Stimulated activated memory B cell treated with anti-CD40 and anti-IgM and Interleukin-4, amounts not matched to agents 10 μg/mL and 1 μg/mL and 100 μg/mL, for 72 hours (primary cell): ENCODE measurements around the gene LRRC3.
"Not testable (repeated sequence)": the region's sequence is repeated elsewhere in the genome, so short reads cannot be mapped to it uniquely, and the experiment has no call there.

ENCODE experiments used
- ATAC-seq: fragments of 150-1000 bp; cut with Tn5 transposase; 2 replicates; pipeline ENCODE4 v1.10.0; 2021
- H3K27ac Mint-ChIP-seq: one replicate; pipeline ENCODE4 v1.8.0; 2022; ENCODE audit warnings: mild to moderate bottlenecking, mixed read lengths
- H3K27me3 Mint-ChIP-seq: one replicate; pipeline ENCODE4 v1.8.0; 2022; ENCODE audit warnings: mixed read lengths
- H3K36me3 Mint-ChIP-seq: one replicate; pipeline ENCODE4 v1.8.0; 2022; ENCODE audit warnings: mixed read lengths
- H3K4me1 Mint-ChIP-seq: one replicate; pipeline ENCODE4 v1.8.0; 2022; ENCODE audit warnings: mixed read lengths
- H3K4me3 Mint-ChIP-seq: one replicate; pipeline ENCODE4 v1.8.0; 2022; ENCODE audit warnings: mild to moderate bottlenecking, moderate library complexity, mixed read lengths
- H3K9me3 Mint-ChIP-seq: one replicate; pipeline ENCODE4 v1.8.0; 2022; ENCODE audit warnings: mixed read lengths

Gene LRRC3

DNA sequence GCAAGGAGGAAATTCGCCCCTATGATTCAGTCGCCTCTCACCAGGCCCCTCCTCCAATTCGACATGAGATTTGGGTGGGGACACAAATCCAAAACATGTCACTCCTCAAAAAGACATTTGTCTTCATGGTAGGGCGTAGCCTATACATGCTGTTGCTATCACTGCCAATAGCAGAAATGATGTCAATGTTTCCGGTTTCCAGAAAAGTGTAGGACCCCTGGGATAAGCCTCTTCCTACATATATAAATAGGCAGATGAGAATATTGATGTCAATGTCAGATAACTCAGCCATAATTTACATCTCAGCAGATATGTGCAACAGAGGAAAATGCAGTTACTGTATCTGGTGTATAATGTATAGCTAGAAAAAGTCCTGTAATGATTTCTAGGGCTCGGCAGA, 16.7 kb downstream of the LRRC3 start:
- Mint-ChIP-seq H3K4me1 (no peaks in the 10 kb centered on the region), H3K9me3 (no peaks in the 10 kb centered on the region), H3K36me3 (no peaks in the 10 kb centered on the region), H3K27me3 (peaks cover 8% of the 10 kb centered on the region), H3K4me3 (no peak overlapping the region), H3K27ac (no peak overlapping the region)
- ATAC-seq, result no peak

DNA sequence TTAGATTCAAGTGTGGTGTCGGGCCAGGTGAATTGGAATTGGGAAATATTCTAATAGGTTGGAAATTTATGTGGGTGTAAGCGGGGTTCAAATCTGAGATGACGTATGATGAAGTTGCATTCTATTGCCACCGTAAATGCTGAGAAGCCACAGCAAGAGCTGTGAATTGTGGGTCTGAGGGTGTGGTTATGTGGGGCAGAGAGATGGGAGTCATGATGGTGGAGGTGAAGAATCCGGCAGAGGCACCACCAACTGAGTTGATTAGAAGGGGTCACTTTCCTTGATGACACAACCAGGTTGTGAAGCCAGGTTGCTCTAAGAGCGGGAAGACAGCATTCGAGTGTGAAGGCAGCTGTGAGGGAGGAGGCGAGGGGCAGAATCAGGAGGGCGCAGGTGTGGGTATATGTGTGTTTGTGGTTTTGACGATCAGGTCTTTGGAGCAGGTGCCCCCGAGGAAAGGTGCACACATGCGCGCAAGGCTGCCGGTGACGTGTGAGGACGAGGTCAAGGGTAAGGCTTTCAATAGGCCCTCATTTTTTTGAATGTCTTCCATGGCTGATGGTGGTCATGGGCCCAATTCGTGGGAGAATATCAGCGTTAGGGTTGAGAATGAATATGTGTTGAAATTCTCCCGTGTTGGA, 18.7 kb downstream of the LRRC3 start:
- Mint-ChIP-seq H3K27ac (no peak overlapping the region), H3K9me3 (no peaks in the 10 kb centered on the region), H3K36me3 (no peaks in the 10 kb centered on the region), H3K4me3 (no peak overlapping the region), H3K4me1 (no peaks in the 10 kb centered on the region), H3K27me3 (peaks cover 22% of the 10 kb centered on the region)
- ATAC-seq, result no peak

DNA sequence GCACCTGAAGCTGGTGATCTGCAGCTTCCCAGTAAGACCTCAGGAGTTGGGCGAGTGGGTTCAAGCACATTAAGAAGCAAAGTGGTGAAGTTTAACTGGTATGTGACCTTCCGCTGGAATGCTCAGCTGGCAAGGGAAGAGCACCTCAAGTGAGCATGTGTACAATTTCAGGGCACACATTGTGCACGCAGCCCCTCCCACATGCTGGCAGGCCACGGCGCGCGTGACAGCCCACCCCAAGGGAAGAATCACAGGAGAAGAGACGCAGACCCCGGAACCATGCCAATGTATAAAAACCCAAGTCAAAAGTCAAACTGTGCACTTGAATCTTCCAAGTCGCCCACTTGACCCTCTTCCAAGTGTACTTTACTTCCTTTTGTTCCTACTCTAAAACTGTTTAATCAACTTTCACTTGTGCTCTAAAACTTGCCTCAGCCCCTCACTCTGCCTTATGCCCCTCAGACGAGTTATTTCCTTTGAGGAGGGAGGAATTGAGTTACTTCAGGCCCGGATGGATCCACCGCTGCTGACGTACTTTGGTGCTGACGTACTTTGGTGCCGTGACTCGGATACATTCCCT, 20.0 kb downstream of the LRRC3 start:
- Mint-ChIP-seq H3K4me3 (no peak overlapping the region), H3K9me3 (no peaks in the 10 kb centered on the region), H3K27ac (no peak overlapping the region), H3K36me3 (no peaks in the 10 kb centered on the region), H3K27me3 (peaks cover 15% of the 10 kb centered on the region), H3K4me1 (no peaks in the 10 kb centered on the region)
- ATAC-seq, result no peak

DNA sequence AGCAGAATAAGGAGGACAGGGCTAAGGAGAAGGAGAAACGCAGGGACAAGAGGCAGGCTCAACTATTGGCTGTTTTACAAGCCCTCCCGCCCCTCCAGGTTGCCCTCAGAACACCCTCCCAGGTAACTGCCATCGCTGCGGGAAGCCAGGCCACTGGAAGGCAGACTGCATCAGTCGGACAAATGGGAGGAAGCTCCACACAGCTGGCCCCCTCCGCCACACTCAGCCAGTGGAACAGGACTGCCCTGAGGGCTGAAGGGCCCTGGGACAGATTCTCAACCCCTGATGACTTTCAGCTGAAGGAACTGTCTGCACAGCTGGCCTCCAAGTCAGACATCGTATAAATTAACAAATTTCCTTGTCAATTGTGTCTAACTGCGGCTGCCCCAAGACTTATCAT, 21.8 kb downstream of the LRRC3 start:
- Mint-ChIP-seq H3K27me3 (peaks cover 21% of the 10 kb centered on the region), H3K9me3 (no peaks in the 10 kb centered on the region), H3K4me3 (no peak overlapping the region), H3K27ac (no peak overlapping the region), H3K4me1 (no peaks in the 10 kb centered on the region), H3K36me3 (no peaks in the 10 kb centered on the region)
- no peak for ATAC-seq

DNA sequence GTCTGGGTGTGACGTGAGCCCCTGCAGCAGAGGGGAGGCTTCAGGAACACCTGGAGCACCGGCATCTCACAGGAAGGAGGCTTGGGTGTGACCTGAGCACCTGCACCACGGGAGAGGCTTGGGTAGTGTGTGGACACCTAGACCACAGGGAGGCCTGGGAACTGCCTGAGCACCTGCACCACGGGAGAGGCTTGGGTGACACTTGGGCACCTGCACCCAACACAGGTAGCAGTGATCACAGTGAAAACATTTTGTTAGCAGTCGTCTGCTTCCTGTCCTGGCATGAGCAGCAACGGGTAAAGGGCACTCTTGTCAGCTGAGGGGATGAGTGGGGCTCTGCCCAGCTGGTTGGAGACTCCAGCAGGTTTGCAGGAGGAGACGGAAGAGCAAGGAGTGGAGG, 22.4 kb downstream of the LRRC3 start:
- Mint-ChIP-seq H3K9me3 (no peaks in the 10 kb centered on the region), H3K27ac (no peak overlapping the region), H3K27me3 (peaks cover 27% of the 10 kb centered on the region), H3K4me1 (no peaks in the 10 kb centered on the region), H3K4me3 (no peak overlapping the region), H3K36me3 (no peaks in the 10 kb centered on the region)
- ATAC-seq, result no peak

DNA sequence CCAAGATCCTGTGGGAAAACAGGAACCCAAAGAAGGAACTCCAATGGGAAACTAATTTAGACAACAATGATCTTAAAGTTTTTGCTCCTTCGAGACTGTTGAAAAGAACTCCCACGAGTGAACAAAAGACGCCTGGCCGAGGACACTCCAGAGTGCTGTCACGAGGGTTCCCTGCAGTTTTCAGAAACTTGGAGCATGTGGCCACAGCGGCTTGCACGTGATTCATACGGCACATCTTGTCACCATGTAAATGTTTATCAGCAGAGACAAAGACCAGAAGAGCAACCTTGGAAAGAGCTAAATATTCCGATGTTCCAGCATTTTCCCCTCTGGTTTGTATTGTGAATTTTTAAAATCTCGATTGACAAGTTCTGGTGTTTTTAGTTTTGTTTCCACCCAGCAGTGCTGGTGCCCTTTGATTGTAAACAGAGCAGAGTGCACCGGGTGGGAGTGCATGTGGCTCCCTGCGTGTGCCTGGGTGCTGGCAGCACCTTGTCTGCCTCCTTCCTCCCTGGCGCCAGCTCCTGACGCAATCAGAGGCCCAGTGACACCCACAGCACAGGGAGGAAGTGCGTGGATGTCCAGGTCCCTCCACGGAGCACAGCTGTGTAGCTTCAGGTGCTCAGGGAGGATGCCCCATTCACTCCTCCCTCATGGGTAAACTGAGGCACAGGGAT, 23.0 kb downstream of the LRRC3 start:
- Mint-ChIP-seq H3K27me3 (peaks cover 27% of the 10 kb centered on the region), H3K4me1 (no peaks in the 10 kb centered on the region), H3K4me3 (no peak overlapping the region), H3K27ac (no peak overlapping the region), H3K36me3 (no peaks in the 10 kb centered on the region), H3K9me3 (no peaks in the 10 kb centered on the region)
- no peak for ATAC-seq

DNA sequence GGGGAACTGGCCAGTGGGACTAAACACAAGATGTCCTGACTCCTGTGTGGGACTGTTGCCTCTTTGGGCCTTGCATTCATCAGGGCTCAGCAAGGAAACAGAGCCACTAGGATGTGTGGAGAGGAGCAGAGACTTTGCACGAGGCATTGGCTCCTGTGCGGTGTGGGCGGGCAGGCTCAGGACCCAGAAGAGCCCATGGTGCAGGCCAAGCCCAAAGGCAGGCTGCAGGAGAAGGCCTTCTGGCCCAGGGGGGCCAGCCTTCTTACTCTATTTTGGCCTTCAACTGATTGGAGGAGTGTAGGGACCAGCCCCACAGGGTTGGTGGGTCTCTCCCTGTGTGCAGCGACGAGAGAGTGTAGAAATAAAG, 23.5 kb downstream of the LRRC3 start:
- Mint-ChIP-seq H3K36me3 (no peaks in the 10 kb centered on the region), H3K27me3 (peaks cover 27% of the 10 kb centered on the region), H3K27ac (no peak overlapping the region), H3K9me3 (no peaks in the 10 kb centered on the region), H3K4me1 (no peaks in the 10 kb centered on the region), H3K4me3 (no peak overlapping the region)
- no peak for ATAC-seq

DNA sequence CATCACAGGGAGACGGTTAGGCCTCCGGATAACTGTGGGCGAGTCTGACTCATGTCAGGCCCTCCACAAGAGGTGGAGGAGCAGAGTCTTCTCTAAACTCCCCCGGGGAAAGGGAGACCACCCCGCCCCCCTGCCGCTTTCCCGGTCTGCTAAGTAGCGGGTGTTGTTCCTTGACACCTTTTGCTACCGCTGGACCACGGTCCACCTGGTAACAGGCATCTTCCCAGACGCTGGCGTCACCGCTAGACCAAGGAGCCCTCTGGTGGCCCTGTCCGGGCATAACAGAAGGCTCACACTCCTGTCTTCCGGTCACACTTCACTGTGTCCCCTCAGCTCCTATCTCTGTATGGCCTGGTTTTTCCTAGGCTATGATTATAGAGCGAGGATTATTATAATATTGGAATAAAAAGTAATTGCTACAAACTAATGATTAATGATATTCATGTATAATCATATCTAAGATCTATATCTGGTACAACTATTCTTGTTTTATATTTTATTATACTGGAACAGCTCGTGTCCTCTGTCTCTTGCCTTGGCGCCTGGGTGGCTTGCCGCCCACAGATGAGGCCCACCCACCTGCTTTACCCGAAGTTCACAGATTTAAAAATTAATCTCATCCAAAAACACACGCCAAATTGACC, 24.4 kb downstream of the LRRC3 start:
- H3K27ac Mint-ChIP-seq, H3K9me3 Mint-ChIP-seq, H3K4me3 Mint-ChIP-seq, ATAC-seq, H3K4me1 Mint-ChIP-seq, H3K36me3 Mint-ChIP-seq: not testable (repeated sequence)
- H3K27me3 Mint-ChIP-seq, result peaks cover 35% of the 10 kb centered on the region

DNA sequence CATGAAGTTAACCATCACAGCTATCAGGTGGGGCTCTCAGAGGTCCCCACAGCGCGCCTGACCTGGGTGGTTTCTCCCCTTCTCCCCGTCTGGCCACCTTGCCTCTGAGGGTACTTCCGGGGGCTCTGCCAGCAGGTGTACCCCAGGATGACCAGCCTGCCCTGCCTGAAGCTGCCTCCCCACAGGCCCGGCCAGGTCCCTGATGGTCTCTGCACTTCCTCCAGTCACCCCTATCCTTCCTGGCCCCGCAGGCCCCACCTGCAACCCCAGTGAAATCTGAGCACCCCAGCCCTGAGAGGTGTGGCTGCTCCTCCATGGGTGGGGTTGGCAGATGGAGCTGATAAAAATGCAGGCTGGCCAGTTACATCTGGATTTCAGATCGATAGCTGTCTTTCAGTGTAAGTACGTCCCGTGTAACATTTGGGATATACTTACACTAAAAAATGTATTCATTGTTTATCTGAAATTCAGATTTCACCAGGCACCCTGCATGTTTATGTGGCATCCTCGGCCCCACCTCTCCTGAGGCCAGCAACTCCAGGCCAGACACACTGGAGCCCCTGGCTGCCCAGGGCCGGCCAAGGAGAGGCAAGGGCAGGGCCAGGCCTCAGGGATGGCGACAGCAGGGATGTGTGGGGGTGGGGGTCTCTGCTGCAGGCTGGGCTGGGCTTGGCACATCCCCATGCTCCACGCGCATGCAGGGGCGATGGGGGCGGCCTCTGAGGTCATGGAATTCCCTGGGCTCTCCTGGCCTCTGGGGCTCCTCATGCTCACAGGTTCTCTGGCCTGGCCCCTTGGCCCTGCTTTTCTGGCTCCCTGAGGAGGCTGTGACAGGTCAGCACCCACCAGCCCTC, 25.1 kb downstream of the LRRC3 start:
- H3K27ac Mint-ChIP-seq, result no peak overlapping the region
- ATAC-seq, result no peak
- no peaks in the 10 kb centered on the region for H3K9me3 Mint-ChIP-seq
- no peaks in the 10 kb centered on the region for H3K36me3 Mint-ChIP-seq
- H3K4me3 Mint-ChIP-seq, result no peak overlapping the region
- peaks cover 42% of the 10 kb centered on the region for H3K27me3 Mint-ChIP-seq
- H3K4me1 Mint-ChIP-seq, result no peaks in the 10 kb centered on the region

DNA sequence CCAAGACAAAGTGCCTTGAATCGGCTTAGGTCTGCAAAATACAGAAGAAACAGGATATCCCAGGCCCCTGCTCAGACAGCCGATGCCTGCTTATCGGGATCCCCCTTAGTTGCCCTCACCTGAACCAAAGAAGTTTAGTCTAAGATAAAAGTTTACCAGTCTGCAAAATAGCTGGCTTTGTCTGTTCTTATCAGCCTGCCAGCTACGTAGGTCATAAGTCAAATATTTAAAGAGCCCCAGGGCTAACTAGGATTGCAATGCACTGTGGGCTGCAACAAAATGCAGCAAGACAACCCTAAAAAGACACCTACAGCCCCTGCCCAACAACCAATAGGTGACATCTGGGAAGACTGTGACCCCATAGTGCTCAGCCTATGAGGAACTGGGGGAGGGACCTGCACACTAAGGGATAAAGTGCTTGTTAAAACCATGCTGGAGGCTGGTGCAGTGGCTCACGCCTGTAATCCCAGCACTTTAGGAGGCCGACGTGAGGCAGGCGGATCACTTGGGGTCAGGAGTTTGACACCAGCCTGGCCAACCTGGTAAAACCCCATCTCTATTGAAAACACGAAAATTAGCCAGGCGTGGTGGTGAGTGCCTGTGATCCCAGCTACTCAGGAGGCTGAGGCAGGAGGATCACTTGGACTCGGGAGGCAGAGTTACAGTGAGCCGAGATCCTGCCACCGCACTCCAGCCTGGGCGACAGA, 27.4 kb downstream of the LRRC3 start:
- H3K27me3 Mint-ChIP-seq, result peaks cover 50% of the 10 kb centered on the region
- no peak overlapping the region for H3K27ac Mint-ChIP-seq
- no peaks in the 10 kb centered on the region for H3K36me3 Mint-ChIP-seq
- no peak overlapping the region for H3K4me3 Mint-ChIP-seq
- peaks cover under 1% of the 10 kb centered on the region for H3K9me3 Mint-ChIP-seq
- H3K4me1 Mint-ChIP-seq, result no peaks in the 10 kb centered on the region
- ATAC-seq, result no peak

DNA sequence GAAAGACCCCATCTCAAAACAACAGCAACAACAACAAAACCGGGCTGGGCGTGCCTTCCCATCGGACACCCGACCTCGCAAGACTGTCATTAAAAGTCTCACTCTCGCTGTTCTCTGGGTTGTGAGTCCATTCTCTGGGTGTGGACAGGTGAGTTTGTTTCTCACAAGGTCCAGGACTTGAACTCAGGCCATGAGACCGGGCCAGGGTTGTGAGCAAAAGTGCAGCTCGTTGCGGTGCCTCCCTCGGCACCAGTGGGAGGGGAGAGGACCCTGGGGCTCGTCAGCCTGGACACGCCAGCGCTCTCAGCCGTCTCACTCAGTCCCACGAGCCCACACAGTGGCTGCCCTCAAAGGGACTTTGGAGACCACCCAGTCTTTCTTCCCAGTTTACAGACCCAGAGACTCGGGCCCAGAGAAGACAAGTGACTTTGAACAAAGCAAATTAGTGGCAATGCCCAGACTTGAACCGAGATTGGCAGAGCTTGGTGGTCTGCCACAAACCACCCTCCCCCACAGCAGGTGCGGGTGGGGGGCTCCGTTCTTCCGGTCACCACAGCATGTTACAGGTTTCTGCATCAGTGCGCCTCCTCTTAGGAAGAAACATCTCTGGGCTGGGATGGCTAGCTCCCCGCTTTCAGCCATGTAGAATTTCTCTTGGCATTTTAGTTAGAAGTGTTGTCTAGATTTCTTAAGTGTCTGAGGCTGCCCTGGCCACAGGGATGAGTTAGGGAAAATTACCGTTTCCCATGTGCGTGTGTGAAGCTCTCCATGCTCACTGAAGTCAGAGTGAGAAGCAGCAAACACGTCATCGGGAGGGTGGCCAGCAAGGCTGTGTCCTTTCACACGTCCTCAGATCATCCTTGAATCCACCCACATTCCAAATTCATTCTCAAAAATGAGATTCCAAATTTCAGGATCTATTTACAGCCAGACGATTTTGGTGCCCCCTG, 28.3 kb downstream of the LRRC3 start:
- H3K4me3 Mint-ChIP-seq, result no peak overlapping the region
- H3K27ac Mint-ChIP-seq, result no peak overlapping the region
- no peak for ATAC-seq
- H3K36me3 Mint-ChIP-seq, result no peaks in the 10 kb centered on the region
- peaks cover 47% of the 10 kb centered on the region for H3K27me3 Mint-ChIP-seq
- no peaks in the 10 kb centered on the region for H3K4me1 Mint-ChIP-seq
- H3K9me3 Mint-ChIP-seq, result peaks cover 2% of the 10 kb centered on the region

DNA sequence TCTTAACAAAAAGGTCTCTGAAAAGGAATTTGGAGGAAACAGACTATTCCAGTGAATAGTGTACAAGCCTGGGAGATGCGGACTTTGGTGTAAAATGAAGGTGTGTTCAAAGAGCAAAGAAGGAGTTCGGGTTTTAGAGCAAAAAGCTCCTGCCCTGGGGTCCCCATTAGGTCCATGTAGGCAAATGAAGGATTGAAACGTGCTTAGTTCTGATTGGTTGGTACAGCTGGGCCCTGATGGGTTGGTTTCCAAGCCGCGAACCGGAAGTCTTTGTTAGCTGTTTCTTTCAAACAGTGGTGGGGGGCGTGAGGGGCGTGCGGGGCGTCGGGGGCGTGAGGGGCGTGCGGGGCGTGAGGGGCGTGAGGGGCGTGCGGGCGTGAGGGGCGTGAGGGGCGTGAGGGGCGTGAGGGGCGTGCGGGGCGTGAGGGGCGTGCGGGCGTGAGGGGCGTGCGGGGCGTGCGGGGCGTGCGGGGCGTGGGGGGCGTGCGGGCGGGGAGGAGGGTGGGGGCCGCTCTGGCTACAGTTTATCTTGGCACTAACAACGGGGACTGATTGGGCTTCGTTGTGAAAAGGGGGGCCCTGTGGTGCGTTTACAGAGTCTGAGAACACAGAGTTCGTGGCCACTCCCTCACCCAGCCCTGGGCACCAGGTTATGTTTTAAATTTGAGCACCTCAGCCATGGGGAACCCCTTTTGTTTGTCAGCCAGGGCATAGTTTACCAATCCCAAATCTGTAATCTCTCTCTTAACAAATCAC, 29.4 kb downstream of the LRRC3 start:
- no peak overlapping the region for H3K27ac Mint-ChIP-seq
- H3K4me1 Mint-ChIP-seq, result no peaks in the 10 kb centered on the region
- peaks cover 52% of the 10 kb centered on the region for H3K27me3 Mint-ChIP-seq
- ATAC-seq, result peak; percentile 39
- peaks cover 2% of the 10 kb centered on the region for H3K9me3 Mint-ChIP-seq
- H3K36me3 Mint-ChIP-seq, result no peaks in the 10 kb centered on the region
- H3K4me3 Mint-ChIP-seq, result no peak overlapping the region

DNA sequence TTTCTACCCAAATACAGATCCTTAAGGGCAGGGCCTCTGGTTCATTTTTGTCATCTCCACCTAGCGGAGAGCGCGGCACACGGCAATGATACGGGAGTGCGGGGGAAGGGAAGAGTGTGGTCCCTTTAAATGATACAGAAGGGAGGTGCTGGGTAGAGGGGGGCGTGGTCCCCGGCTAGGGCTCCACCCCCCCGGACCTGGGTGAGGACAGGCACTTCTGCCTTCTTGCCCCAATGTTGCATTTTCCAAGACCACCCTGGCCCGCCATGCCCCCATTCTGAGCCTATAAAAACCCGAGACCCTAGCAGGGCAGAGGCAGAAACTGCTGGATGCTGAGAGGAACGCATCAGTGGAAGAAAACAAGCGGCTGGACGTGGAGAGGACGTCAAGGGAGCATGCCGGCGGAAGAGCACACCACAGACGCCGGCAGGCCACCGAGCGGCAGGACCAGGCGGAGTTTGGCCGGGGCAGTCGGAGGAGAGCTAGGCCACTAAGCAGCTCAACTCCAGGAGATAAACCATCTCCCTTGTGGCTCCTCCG, 30.0 kb downstream of the LRRC3 start:
- peaks cover 58% of the 10 kb centered on the region for H3K27me3 Mint-ChIP-seq
- H3K27ac Mint-ChIP-seq, result no peak overlapping the region
- no peaks in the 10 kb centered on the region for H3K4me1 Mint-ChIP-seq
- peak; percentile 69 for ATAC-seq
- no peaks in the 10 kb centered on the region for H3K36me3 Mint-ChIP-seq
- peak overlapping the region; percentile 44 for H3K4me3 Mint-ChIP-seq
- H3K9me3 Mint-ChIP-seq, result peaks cover 2% of the 10 kb centered on the region
